Cerebellar nuclear complex (tissue), 1 donor: ENCODE results near the gene RAB8A.
"Not testable (repeated sequence)": the region's sequence is repeated elsewhere in the genome, so short reads cannot be mapped to it uniquely, and the experiment has no call there.

Experiments
- DNase-seq, 2 experiments: peaks; one replicate each; lab custom pipeline; 2025; lab: John Stamatoyannopoulos, UW

The RAB8A gene

DNA sequence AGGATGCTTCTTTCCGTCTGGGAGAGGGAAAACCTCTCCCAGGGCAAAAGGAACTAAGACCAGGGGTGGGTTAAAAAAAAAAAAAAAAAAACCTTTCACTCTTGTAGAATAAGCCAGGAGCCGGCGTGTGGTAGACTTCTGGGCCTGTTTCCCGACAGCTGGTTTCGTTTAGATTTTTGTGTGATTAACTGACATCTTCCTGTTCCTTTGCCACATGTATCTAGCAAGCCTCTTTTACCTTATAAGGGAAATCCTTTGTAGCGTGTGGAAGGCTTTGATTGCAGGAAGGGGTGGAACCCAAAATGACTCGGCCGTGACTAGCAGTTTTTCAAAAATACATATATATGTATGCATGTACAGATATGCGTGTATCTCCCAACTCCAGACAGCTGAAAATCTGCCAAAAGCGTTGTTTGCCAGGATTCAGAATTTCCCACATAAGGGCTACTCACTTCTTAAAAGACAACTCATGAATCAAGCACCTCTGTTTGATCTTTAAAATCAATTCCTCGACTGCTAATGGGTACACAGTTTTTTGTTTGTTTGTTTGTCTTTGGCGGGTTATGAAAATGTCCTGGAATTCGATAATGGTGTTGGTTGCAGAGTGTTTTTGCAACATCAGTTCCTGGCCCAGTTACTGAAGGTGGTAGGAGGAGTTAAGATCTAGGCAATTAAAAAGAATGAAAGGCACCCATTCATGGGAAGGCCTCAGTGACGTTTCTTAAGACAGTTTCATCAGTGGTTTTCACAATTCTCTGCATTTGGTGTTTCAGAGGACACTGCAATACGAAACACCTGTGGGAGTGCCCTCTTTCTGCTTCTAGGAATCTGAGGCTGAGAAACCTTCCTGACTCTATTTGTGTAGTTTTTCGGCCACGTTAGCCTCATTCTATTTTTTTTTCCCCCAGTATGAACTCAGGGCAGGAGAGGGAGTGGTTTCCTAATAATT is 32.7 kb upstream of the RAB8A start:
- peak in 1 of 2 experiments; percentile 23 for DNase-seq

DNA sequence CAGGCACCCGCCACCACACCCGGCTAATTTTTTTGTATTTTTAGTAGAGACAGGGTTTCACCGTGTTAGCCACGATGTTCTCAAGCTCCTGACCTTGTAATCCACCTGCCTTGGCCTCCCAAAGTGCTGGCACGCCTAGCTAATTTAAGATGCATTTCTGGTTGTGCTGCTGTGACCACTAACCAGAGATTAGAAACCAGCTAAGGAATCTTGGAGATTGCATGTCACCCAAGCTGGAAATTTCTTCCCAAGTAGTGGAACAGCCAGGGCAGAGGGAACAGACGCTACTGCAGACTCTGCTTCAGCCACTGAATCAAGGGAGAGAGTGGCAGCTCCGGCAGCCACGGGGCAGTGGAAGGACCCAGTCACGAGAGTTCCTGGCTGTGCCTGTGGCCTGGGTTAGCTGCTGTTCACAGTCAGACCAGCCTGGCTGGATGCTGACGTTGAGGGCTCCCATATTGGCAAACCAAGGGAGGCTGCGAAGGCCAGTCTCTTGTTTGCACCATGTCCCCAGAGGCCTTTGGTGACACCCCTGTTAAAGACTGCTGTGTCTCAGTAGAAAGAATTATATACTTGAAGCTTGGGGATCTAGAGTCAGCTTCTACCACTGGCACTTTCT is 27.5 kb upstream of the RAB8A start:
- no peak for DNase-seq

DNA sequence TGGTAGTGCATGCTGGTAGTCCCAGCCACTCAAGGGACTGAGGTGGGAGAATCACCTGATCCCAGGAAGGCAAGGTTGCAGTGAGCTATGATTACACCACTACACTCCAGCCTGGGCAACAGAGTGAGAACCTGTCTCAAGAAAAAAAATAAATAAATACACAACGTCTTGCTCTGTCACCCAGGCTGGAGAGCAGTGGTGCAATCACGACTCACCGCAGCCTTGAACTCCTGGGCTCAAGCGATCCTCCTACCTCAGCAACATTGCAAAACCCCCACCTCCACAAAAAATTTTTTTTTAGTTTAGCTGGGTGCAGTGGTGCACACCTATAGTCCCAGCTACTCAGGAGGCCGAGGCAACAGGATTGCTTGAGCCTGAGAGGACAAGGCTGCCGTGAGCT is 26.6 kb upstream of the RAB8A start:
- DNase-seq, result no peak

DNA sequence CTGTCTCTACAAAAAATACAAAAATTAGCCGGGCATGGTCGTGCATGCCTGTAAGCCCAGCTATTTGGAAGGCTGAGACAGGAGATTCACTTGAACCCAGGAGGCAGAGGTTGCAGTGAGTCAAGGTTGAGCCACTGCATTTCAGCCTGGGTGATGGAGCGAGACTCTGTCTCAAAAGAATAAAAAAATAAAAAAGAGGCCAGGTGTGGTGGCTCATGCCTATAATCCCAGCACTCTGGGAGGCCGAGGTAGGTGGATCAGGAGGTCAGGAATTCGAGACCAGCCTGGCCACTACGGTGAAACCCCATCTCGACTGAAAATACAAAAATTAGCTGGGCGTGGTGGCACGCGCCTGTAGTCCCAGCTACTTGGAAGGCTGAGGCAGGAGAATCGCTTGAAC is 24.3 kb upstream of the RAB8A start:
- DNase-seq, result not testable (repeated sequence)

DNA sequence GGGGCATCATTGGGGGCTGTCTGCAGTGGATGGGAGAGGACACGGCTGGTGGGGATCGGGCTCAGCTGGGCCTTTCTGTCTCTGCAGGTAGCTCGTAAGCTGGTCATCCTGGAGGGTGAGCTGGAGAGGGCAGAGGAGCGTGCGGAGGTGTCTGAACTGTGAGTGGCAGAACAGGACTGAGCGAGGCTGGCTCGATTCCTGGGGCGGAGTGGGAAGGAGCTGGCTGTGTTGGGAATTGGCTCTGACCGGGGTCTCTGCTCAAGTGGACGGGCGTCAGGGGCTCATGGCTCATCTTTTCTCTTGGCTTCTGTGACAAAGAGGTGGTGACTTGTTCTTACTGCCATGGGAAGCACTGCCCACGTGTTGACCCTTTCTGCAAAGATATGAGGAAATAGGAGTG is 23.7 kb upstream of the RAB8A start:
- DNase-seq, result no peak

DNA sequence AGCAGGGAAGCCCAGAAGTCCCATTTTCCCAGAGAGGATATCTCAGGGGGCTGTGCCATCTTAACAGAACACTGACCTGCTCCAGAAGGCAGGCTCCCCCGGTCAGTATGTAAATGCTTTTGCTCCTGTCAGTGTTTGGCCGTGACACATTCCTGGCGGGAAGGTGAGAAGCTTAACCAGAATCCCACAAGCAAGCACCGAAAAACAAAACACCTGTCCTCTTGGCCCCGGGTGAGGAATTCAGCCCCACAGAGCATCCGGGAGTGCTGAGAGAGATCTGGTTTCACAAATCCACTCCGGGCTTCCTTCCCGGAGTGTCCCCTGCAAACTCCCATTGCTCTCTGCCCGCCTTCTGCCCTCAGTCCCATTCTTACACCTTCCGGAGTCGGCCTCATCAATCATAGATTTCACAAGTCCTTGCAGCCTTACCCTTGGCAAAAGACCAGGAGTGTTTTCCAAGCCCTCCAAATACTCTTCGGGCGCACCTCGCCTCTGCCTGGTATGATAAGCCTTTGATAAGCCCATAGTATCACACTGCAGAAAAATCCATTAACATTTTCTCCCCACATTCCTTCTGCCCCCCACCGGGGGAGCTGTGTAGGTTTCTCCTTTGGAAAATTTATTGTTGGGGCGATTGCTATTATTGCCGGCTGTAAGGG is 23.2 kb upstream of the RAB8A start:
- peak; percentile 87 to 96 for DNase-seq

DNA sequence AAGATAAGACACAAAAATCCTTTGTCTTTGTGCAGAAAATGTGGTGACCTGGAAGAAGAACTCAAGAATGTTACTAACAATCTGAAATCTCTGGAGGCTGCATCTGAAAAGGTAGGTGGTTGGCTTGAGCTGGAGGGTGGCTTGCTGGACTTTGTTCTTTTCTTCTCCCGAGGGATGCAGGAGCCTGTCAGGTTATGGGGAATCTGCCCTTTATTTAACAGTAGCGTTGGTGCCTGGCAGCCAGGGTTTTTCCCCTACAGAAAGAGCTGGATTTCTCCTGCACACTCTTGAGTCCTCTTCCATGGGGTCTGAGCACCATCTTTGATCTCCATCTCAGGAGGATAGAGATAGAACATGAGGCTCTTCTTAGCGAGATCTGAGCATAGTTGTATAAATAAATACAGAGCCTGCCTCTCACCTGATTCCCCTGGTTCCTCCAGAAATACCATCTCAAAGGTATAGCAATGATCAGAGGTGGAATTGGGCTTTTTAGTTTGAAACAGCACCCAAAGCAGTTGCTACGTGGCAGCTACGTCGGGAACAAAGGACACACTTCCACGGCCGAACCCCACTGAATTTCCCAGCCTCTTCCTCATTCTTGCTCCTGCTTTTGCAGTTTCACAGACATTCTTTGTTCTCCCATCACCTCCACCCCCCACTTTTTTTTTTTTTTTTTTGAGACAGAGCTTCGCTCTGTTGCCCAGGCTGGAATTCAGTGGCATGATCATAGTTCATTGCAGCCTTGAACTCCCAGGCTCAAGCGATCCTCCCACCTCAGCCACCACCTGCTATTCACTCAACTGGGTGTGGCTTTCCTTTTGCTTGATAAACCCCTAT is 22.5 kb upstream of the RAB8A start:
- DNase-seq, result no peak

DNA sequence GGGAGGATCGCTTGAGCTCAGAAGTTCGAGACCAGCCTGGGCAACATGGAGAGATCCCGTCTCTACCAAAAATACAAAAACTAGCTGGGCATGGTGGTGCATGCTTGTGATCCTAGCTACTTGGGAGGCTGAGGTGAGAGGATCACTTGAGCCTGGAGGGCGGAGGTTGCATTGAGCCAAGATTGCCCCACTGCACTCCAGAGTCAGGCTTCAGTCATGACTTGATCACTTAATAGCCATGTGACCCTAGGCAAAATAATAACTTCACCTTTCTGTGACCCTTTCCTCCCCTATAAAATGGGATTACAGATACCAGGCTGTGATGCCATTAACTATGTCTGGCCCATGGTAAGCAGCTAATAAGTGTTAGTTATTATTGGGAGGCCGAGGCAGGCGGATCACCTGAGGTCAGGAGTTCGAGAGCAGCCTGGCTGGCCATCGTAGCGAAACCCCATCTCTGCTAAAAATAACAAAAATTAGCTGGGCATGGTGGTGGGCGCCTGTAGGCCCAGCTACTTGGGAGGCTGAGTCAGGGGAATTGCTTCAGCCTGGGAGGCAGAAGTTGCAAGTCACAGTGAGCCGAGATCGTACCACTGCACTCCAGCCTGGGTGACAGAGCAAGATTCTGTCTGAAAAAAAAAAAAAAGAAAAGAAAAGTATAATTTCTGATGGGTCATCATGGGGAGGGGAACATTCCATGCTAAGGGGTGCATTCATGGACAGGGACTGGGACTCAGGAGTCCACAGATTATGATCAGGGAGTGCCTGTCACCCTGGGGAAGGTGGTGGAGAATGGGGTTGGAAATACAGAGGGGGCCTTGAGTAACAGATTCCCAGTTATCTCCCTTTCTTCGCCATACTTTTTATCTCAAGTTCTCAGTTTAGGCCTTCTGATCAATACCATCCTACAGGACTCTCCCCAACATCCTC is 19.9 kb upstream of the RAB8A start:
- DNase-seq, result no peak

DNA sequence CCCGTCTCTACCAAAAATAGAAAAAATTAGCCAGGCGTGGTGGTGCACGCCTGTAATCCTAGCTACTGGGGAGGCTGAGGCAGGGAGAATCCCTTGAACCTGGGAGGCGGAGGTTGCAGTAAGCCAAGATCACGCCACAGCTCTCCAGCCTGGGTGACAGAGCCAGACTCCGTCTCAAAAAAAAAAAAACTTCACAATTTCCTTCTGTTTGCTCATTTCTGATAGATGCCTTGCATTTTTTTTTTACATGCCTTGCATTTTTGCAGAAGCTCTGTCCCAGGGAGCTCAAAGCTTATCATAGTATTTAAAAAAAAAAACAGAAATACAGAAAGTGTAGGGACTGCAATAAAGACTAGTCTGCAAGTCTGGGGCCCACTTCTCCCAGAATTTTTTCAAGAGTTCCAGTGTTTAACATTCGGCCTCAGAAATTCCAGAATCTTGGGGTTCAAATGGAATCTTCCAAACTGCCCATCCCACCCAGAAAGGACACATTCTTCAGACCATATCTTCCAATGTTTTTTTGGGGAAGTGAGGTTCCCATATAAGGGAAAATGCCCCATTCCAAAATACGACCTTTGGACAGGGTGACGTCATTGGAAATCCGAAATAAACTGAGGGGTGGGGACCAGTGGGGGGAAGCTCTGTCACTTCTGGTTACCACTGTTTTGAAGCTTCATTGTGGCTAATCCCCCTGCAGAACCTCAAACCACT is 17.2 kb upstream of the RAB8A start:
- no peak for DNase-seq

DNA sequence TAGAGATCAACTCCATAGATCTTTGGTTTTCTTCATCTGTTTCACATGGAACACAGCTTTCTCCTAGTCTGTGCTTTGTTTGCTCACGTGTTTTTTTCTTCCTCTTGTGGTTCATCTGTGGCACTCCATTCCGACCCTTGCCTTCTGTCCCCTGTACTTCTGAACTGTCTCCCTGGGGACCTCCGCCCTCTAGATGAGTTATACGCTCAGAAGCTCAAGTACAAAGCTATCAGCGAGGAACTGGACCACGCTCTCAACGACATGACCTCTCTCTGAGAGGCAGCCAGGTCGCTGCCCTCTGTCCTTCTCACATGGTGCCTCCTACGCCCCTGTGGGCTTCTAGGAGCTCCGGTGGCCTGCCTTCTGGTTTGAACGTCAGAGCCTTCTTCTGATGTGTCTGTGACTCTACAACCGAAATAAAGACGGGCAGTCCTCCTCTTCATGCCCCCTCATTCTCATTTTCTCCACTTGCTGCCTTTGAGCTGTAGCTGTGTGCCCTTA is 16.6 kb upstream of the RAB8A start:
- no peak for DNase-seq

DNA sequence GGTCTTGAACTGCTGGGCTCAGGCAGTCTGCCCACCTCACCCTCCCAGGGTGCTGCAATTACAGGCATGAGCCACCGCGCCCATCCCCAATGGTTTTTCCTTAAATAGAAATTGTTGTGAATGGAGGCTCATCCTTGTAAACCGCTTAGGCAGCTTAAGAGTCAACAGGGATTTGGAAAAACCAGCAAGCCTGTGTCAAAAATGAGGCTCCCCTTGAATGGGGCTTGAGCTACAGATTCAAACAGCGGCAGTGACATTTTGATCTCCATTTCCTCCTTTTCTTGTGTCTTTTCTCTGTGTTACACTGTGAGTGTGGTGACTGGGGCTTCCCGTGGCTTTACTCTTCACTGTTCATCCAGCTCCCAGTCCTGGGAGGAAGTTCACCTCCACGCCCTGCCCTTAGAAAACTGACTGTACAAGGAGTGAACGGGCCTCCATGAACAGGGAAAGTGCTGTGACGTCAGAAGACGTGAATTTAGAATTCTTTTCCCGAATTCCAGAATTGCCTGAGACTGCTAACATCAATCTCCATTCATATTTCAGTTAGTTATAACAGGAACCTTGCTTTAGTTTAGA is 15.3 kb upstream of the RAB8A start:
- no peak for DNase-seq

DNA sequence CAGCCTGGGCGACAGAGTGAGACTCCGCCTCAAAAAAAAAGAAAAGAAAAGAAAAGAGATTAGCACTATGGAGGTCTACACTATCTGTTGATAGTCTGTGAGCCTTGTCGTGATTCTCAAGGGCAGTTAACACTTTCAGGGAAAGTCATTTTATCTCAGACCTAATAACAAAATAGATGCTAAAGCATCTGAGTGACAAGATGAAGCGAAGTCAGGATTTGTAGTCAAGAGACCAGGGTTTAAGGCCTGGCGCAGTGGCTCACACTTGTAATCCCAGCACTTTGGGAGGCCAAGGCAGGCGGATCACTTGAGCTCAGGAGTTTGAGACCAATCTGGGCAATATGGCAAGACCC is 13.3 kb upstream of the RAB8A start:
- DNase-seq, result no peak

DNA sequence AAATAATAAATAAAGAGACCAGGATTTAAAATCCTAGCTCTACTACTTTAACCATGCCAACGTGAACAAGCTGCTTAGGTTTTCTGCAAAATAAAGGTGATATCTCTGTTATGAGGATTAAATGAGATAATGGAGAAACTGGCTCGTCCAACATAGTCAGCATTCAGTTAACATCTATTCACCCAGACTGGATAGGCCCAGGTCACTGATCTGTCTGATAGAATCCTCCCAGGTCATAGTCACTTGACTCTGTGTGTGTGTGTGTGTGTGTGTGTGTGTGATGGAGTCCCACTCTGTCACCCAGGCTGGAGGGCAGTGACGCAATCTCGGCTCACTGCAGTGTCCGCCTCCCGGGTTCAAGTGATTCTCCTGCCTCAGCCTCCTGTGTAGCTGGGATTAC is 12.9 kb upstream of the RAB8A start:
- no peak for DNase-seq

DNA sequence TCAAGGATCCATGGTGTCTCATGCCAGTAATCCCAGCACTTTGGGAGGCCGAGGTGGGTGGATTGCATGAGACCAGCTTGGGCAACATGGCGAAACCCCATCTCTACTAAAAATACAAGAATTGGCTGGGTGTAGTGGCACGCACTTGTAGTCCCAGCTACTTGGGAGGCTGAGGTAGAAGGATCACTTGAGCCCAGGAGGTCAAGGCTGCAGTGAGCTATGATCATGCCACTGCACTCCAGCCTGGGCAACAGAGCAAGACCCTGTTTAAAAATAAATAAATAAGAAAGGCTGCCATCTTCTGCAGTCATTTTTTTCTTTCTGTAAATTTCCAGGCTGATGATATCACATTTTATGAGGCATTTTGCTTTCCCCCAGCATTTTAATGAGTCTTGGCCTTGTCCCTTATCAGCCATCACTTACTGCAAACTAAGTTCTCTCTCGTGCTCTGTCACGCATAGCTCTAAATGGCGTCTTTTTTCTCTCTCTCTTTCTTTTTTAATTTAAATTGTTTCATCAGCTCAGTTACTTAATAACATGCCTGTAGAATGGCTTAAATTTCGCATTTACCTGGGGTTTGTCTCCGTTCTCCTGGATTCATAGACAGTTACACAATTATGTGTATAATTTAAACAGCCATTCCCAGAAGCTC is 12.2 kb upstream of the RAB8A start:
- DNase-seq, result not testable (repeated sequence)

DNA sequence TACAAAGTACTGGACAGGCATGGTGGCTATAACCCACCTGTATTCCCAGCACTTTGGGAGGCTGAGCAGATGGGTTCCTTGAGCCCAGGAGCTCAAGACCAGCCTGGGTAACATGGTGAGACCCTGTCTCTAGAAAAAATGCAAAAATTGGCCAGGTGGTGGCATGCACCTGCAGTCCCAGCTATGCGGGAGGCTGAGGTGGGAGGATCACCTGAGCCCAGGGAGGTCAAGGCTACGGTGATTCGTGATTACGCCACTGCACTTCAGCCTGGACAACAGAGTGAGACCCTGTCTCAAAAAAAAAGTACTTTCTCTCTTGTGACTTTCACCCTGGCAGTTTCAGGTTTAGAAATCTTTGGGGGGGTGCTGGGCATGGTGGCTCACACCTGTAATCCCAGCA is 11.2 kb upstream of the RAB8A start:
- DNase-seq, result no peak

DNA sequence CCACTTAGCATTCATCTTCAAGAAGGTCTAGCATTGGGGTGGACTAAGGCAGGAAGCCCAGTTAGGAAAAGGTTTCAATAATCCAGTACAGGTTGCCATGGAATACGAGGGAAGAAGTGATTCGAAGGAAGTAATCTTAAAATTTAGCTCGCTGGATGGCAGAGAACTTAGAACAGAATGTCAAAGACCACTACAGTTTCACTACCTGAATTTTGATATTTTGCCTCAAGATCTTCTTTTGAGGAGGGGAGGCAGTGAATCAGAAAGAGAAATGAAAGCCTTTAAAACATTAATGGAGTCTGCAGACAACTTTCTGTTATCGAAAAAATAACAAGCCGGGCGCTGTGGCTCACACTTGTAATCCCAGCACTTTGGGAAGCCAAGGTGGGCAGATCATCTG is 7.0 kb upstream of the RAB8A start:
- DNase-seq, result no peak

DNA sequence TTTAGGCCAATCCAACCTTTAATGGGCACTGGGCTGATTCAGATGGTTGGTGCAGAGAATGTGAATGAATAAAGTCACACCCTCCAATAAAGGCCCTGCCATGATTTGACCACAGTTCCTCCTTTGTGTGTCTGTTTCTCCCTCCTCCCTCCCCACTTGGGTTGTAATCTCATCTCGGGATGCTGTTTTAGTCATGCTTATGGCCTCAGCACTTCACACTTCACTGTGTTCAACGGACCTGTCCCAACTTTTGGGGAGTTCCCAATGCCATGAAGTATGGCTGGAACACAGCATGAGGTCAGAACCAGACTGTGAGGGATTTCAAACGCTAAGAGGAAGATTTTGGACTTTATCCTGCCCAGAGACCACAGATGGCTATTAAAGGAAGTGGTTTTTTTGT is 5.6 kb upstream of the RAB8A start:
- no peak for DNase-seq

DNA sequence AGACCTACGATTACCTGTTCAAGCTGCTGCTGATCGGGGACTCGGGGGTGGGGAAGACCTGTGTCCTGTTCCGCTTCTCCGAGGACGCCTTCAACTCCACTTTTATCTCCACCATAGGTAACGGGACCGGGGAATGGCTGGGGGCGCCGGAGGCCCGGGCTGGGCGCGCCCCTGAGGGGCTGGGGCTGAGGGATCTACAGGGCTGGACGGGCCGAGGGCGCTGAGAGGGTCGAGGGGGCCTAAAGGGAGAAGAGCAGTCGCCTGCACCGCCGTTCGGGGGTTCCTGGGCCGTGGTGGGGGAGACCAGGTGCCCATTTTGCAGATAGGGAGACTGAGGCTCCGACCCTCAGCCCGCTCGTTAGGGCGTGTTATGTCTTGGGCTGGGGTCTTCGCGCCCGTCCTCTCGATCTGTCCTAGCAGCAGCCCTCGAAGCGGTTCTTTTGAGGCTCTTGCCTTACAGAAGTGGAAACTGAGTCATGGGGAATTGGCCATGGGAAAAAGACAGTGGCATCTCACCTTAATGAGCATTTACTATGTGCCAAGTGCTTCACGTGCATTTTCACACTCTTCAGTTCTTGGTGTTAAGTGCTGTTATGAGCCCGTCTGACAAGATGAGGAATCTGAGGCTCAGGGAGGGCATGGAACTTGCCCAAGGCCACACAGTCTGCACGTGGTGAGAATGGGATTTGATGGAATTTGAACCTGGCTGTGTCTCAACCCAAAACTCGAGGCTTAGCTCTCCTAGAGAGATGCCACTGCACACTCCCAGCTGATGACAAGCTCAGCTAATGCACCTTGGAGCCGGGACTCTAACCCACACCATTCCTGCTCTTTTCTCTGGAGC is 442 bp downstream of the RAB8A start:
- DNase-seq, result no peak
